ENCODE data around the gene PRM2.

The PRM2 gene

GRCh38 chr16:11283820-11284248, 7.6 kb upstream of the PRM2 start:
- CTCF ChIA-PET, result interaction anchor here (0.6 to 1.3 kb wide), 3 partner anchors 10 to 51 kb away, joined by 3 to 6 read pairs (median 5); partner anchors contain the start of genes PRM3 and SOCS1
- POLR2A ChIA-PET, result interaction anchor here (1.6 kb wide), 1 partner anchor 28 kb away, joined by 4 read pairs; the partner anchor contains the start of gene SOCS1
- DNase-seq (ENCODE audit: extremely low spot score), result no peak
- no peak for TF ChIP-seq CTBP1 (IDR thresholded peaks at IDR 0.05; ENCODE audit: borderline replicate concordance)

DNA sequence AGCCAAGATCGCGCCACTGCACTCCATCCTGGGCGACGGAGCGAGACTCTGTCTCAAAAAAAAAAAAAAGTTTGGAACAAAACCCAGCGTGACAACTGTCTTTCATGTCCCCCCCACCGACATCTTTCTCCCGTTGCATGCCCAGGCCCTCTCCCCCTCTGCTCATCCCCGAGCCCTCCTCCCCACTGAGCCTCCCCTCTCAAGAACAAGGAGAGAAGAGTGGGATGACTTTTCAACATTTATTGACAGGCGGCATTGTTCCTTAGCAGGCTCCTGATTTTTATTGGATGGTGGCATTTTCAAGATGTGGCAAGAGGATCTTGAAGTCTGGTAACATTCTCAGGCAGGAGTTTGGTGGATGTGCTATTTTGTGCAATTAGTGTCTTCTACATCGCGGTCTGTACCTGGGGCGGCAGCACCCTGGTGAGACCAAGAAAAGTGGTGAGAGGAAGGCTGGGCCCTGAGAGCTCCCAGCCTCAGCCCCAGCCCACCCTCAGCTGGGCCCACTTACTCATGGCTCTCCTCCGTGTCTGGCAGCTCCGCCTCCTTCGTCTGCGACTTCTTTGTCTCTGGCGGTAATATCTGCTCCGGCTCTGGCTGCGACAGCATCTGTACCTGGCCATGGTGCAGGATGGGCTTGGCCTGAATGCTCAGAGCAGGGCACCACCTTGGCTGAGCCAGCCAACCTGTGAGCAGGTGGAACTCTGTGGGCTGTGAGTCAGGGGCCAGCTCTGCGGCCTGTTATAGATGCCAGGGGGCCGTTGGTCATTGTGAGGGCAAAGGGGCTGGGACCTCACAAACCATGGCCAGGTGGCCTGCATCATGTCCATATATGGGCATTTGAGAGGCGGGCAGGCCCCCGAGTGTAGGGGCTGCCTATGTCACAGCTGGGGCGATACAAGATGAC, 4.6 kb upstream of the PRM2 start, which contains the start of gene PRM1:
TSS of gene PRM1 (minus strand) at position 715 of the 907 bp plus-strand sequence. CDS start at position 623, 92 bp downstream.
- POLR2A ChIA-PET, result no interaction called here
- TF ChIP-seq FOXM1 (IDR thresholded peaks at IDR 0.05; ENCODE audit: borderline replicate concordance) (no peak), ELF4 (IDR thresholded peaks at IDR 0.05) (no peak), TARDBP (IDR thresholded peaks at IDR 0.05) (no peak), NFRKB (IDR thresholded peaks at IDR 0.05) (no peak), ARNT (IDR thresholded peaks at IDR 0.05) (no peak), FOXA1 (IDR thresholded peaks at IDR 0.05) (no peak), SP1 (IDR thresholded peaks at IDR 0.05) (no peak), L3MBTL2 (conservative IDR thresholded peaks at IDR 0.05) (no peak), HDGF (IDR thresholded peaks at IDR 0.05; ENCODE audit: borderline replicate concordance) (no peak), FOXK2 (IDR thresholded peaks at IDR 0.05) (no peak), ZNF384 (IDR thresholded peaks at IDR 0.05) (no peak), LEF1 (IDR thresholded peaks at IDR 0.05; ENCODE audit: borderline replicate concordance) (no peak), PKNOX1 (IDR thresholded peaks at IDR 0.05) (no peak), BHLHE40 (IDR thresholded peaks at IDR 0.05; ENCODE audit: borderline replicate concordance) (no peak), CTBP1 (IDR thresholded peaks at IDR 0.05; ENCODE audit: borderline replicate concordance) (no peak), SUZ12 (IDR thresholded peaks at IDR 0.05) (no peak)

DNA sequence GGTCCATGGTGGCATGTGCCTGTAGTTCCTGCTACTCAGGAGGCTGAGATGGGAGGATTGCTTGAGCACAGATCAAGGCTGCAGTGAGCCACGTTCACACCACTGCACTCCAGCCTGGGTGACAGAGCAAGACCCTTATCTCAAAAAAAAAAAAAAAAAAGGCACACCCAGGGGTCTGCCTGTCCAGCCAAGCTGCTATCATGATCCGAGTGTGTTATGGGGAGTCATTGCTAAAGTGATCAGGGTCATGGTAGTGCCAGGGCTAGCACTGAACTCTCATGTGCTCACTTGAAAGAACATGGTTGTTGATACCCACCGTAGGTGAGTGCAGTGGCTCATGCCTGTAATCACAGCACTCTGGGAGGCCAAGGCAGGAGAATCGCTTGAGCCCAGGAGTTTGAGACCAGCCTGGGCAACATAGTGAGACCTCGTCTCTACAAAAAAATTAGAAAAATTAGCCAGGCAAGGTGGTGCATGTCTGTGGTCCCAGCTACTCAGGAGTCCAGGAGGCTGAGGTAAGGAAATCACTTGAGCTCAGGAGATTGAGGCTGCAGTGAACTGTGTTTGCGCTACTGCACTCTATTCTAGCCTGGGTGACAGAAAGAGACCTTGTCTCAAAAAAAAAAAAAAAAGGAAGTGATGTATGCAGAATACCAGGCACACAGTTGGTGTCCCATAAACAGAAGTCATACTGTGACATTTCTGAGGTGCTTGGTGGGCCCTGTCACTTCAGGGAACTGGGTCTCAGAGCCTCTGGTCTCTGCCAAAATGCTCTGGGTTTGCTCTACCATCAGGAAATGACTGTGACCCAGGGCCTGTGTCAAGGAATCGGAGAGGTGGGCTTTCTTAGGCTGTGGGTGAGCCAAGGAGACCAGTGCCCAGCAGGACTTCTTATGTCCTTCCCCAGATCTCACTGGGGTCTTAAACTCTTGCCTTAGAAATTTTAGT, 2.7 kb upstream of the PRM2 start:
- no peak for TF ChIP-seq FOXK2 (IDR thresholded peaks at IDR 0.05)
- no peak for TF ChIP-seq PKNOX1 (IDR thresholded peaks at IDR 0.05)
- TF ChIP-seq TARDBP (IDR thresholded peaks at IDR 0.05), result no peak
- no peak for TF ChIP-seq FOXA1 (IDR thresholded peaks at IDR 0.05)
- no peak for TF ChIP-seq NFRKB (IDR thresholded peaks at IDR 0.05)
- no peak for TF ChIP-seq ARNT (IDR thresholded peaks at IDR 0.05)
- TF ChIP-seq HDGF (IDR thresholded peaks at IDR 0.05; ENCODE audit: borderline replicate concordance), result no peak
- no peak for TF ChIP-seq L3MBTL2 (conservative IDR thresholded peaks at IDR 0.05)
- no peak for TF ChIP-seq BHLHE40 (IDR thresholded peaks at IDR 0.05; ENCODE audit: borderline replicate concordance)
- POLR2A ChIA-PET, result no interaction called here
- CTCF ChIA-PET, result no interaction called here

More for the DNA sequence above, 4.6 kb upstream of the PRM2 start, which contains the start of gene PRM1:
- DNase-seq (ENCODE audit: extremely low spot score), result no peak
- CTCF ChIA-PET, result no interaction called here

GRCh38 chr16:11277607-11278337, 1.5 kb upstream of the PRM2 start:
- CTCF ChIA-PET, result no interaction called here
- POLR2A ChIA-PET, result no interaction called here
- no peak for TF ChIP-seq FOXK2 (IDR thresholded peaks at IDR 0.05)
- no peak for TF ChIP-seq ARNT (IDR thresholded peaks at IDR 0.05)
- TF ChIP-seq FOXM1 (IDR thresholded peaks at IDR 0.05; ENCODE audit: borderline replicate concordance), result no peak
- TF ChIP-seq ELF4 (IDR thresholded peaks at IDR 0.05), result no peak
- TF ChIP-seq CTBP1 (IDR thresholded peaks at IDR 0.05; ENCODE audit: borderline replicate concordance), result no peak
- TF ChIP-seq TARDBP (IDR thresholded peaks at IDR 0.05), result no peak
- no peak for TF ChIP-seq PKNOX1 (IDR thresholded peaks at IDR 0.05)
- TF ChIP-seq L3MBTL2 (conservative IDR thresholded peaks at IDR 0.05), result no peak
- no peak for TF ChIP-seq SUZ12 (IDR thresholded peaks at IDR 0.05)
- TF ChIP-seq FOXA1 (IDR thresholded peaks at IDR 0.05), result no peak
- TF ChIP-seq LEF1 (IDR thresholded peaks at IDR 0.05; ENCODE audit: borderline replicate concordance), result no peak
- no peak for TF ChIP-seq NFRKB (IDR thresholded peaks at IDR 0.05)
- no peak for TF ChIP-seq HDGF (IDR thresholded peaks at IDR 0.05; ENCODE audit: borderline replicate concordance)
- no peak for TF ChIP-seq ZNF384 (IDR thresholded peaks at IDR 0.05)
- TF ChIP-seq SP1 (IDR thresholded peaks at IDR 0.05), result no peak
- no peak for TF ChIP-seq BHLHE40 (IDR thresholded peaks at IDR 0.05; ENCODE audit: borderline replicate concordance)
- no peak for DNase-seq (ENCODE audit: extremely low spot score)

More for the DNA sequence above, 2.7 kb upstream of the PRM2 start:
- no peak for DNase-seq (ENCODE audit: extremely low spot score)
